ENCODE results near the gene SH3RF2.
"Not testable (repeated sequence)": the region's sequence is repeated elsewhere in the genome, so short reads cannot be mapped to it uniquely, and the experiment has no call there.

SH3RF2 gene

GRCh38 chr5:145983446-145983845, 47.1 kb downstream of the SH3RF2 start:
- DNase-seq (ENCODE audit: low spot score): no peak

GRCh38 chr5:145984072-145984471, 47.7 kb downstream of the SH3RF2 start:
- Histone ChIP-seq H3K27ac (no peak overlapping the region), H3K4me3 (no peak overlapping the region)
- no peak for TF ChIP-seq CTCF (IDR thresholded peaks at IDR 0.05)
- no peak for DNase-seq (ENCODE audit: low spot score)

More at GRCh38 chr5:145983446-145983845, 47.1 kb downstream of the SH3RF2 start:
- H3K27ac ChIP-seq: no peak overlapping the region
- no peak for TF ChIP-seq CTCF (IDR thresholded peaks at IDR 0.05)
- H3K4me3 ChIP-seq: no peak overlapping the region

GRCh38 chr5:145987856-145988255, 51.5 kb downstream of the SH3RF2 start:
- no peak for TF ChIP-seq CTCF (IDR thresholded peaks at IDR 0.05)
- H3K27ac ChIP-seq: no peak overlapping the region
- H3K4me3 ChIP-seq: no peak overlapping the region
- no peak for DNase-seq (ENCODE audit: low spot score)

GRCh38 chr5:145988993-145989392, 52.6 kb downstream of the SH3RF2 start:
- no peak for TF ChIP-seq CTCF (IDR thresholded peaks at IDR 0.05)
- no peak for DNase-seq (ENCODE audit: low spot score)
- H3K4me3 ChIP-seq: no peak overlapping the region
- no peak overlapping the region for H3K27ac ChIP-seq

- Histone ChIP-seq H3K4me3 (no peak overlapping the region), H3K27ac (no peak overlapping the region)
- no peak for TF ChIP-seq CTCF (IDR thresholded peaks at IDR 0.05)
- no peak for DNase-seq (ENCODE audit: low spot score)
Observed at GRCh38 chr5:145989428-145989827, 53.0 kb downstream of the SH3RF2 start.

GRCh38 chr5:145990170-145990569, 53.8 kb downstream of the SH3RF2 start:
- Histone ChIP-seq H3K27ac (no peak overlapping the region), H3K4me3 (no peak overlapping the region)
- DNase-seq (ENCODE audit: low spot score): no peak
- TF ChIP-seq CTCF (IDR thresholded peaks at IDR 0.05): no peak

- DNase-seq (ENCODE audit: low spot score): no peak
Observed at GRCh38 chr5:145991044-145991575, 54.7 kb downstream of the SH3RF2 start.

GRCh38 chr5:145993538-145993937, 57.2 kb downstream of the SH3RF2 start:
- DNase-seq (ENCODE audit: low spot score): not testable (repeated sequence)

More at GRCh38 chr5:145991044-145991575, 54.7 kb downstream of the SH3RF2 start:
- Histone ChIP-seq H3K4me3 (no peak overlapping the region), H3K27ac (no peak overlapping the region)
- TF ChIP-seq CTCF (IDR thresholded peaks at IDR 0.05): no peak

More at GRCh38 chr5:145993538-145993937, 57.2 kb downstream of the SH3RF2 start:
- not testable (repeated sequence) for H3K4me3 ChIP-seq, H3K27ac ChIP-seq
